Inflammatory macrophage (primary cell): ENCODE measurements around the gene ANKRD23.
"Not testable (repeated sequence)": the region's sequence is repeated elsewhere in the genome, so short reads cannot be mapped to it uniquely, and the experiment has no call there.

Experiments used
- DNase-seq, 2 donors: peaks; one replicate each; pipeline ENCODE4 v3.0.0-alpha.2; 2020 to 2022

ANKRD23 gene

DNA sequence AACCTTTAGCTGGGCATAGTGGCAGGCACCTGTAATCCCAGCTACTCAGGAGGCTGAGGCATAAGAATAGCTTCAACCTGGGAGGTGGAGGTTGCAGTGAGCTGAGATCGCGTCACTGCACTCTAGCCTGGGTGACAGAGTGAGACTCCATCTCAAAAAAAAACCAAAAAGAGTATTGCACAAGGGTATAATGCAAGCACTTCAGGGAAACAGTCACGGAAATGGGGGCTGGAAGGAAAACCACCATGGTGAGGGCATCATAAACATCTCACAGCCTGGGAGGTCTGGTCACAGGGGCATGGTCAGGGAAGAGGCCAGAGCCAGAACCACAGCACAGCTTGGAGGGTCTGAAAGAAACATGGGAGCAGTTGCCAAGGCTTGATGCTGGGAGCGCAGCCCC lies 19.2 kb upstream of the ANKRD23 start:
- not testable (repeated sequence) for DNase-seq

DNA sequence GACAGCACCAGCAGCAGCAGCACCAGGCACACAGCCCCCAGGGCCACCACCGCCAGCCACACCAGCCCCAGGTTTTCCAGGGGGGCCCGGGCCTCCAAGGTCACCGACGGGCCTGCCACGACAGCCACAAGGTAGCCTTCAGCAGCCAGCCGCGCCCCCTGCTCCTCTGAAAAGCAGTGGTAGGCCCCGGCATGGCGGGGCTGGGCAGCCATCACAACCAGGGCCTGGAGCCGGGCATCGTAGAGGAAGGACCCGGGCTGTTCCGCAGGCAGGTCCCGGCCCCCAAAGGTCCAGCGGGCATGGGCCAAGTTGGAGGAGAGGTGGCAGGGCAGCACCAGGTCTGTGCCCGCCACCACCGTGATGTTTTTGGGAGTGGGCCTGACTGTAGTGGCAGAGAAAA lies 17.3 kb upstream of the ANKRD23 start:
- DNase-seq: no peak

DNA sequence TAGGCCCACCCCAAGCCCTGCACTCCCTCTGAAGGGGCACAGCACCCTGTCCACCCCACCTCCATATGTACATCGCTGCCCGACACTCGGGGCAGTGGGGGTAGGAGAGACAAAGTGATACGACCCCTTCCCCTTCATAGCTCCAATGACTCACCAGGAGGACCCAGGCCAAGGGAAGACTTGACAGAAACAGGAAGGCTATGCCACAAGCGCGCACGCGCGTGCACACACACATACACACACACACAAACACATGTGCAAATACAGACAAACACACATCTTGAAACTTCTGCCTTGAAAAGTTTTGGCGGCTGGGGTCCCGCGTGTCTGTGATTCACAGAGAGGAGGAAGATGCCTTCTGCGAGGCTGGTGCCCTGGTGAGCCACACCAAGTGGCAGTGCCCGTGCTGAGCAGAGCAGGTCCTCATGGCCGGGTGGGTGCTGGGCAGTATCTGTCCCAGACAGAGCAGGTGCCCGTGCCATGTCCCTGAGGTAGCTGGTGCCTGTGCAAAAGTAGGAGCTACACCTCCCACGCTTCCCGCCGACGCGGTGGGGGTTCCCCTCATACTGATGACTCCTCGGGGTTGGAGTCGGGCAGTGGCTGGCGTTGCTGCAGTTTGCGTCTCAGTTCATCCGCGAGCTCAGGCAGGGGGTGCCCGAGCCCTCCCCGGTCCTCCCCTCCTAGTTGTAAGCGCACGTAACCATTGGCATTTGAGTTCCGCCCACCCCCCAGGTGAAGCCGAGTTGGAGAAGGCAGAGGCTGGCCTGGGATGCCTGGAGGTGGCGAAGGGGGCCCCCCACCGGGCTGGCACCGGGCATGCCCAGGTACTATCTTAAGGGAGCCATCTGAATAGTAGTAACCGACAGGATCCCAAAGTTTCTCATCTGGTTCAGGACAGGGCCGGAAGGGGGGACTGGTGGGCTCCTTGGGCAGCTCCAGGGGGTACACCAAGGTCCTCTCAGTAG lies 16.5 kb upstream of the ANKRD23 start:
- DNase-seq: no peak

DNA sequence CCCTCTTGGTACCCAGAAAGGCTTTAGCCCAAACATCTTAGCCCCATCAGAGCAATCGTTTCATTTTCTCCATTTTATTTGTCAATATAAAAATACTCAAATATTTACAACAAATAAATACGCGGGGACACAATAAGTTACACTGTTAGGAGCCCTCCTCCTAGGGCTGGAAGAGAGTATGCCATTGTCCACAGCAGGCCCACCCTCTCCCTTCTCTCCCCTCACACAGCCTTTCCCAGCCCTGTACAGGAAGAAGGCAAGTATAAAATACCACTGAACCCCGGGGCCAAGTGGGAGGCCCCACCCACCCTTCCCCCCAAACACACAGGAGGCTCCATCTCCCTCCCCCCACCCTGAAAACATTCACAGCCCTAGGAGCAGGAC lies 15.9 kb upstream of the ANKRD23 start:
- no peak for DNase-seq

DNA sequence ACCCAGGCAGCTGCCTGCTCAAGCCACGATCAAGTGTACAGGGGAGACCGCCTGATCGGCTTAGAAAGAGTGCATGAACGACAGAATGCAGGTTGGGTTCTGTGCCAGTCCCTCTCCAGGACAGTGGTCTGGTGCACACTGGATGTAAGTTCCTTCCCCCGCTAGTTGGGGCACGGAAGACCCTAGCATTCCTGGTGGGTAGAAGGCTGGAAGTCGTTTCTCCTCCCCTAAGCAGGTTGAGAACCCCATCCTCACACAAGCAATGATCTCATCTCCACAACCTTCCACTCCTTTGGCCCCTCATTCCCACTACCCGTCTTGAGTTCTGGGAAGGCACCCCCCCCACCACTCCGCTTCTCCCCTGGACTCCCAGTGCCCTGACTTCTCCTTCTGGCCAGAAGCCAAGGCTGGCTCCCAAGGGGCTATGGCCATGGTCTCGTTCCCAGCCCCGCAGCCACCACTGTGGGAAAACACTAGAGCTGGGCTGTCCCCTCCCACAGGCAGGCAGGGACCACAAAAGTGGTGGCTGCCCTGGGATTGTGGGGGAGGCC lies 15.4 kb upstream of the ANKRD23 start:
- DNase-seq: no peak

DNA sequence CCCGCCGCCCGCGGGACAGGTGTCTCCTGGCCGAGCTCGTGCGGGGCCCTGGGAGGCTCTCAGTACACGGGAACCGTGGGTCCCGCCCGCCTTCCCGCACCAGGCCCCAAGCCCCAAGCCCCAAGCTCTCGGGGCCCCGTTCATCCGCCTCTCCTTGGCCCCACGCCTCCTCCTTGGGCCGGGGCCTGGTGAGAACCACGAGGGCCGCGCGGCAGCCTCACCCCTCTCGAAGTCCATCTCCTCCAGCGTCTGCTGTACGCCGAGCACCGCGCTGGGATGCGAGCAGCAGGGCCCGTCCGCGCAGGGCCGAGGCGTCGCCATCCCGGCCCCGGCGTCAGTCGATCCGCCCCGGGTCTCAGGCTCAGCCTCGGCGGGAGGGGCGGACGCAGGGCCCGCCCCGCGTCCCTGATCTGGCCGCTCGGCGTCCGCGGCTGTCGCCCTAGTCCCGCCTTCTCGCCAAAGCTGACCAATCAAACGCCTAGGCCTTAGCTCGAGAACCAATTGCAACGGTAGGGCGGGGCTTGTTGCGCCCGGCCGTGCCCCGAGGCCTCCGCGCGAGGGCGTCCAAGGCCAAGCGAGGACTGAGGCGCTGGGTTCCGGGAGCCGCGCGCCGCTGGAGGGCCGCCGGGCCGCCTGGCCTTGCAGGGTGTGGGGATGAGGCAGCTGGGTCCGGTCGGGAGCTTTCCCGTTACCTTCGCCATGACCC lies 14.0 kb upstream of the ANKRD23 start, which contains the start of gene ANKRD39:
Gene ANKRD39, minus strand, starts transcription at position 350 of the 706 bp plus-strand sequence. Its CDS starts 29 bp downstream, at position 321.
- DNase-seq: peak; percentile 99

DNA sequence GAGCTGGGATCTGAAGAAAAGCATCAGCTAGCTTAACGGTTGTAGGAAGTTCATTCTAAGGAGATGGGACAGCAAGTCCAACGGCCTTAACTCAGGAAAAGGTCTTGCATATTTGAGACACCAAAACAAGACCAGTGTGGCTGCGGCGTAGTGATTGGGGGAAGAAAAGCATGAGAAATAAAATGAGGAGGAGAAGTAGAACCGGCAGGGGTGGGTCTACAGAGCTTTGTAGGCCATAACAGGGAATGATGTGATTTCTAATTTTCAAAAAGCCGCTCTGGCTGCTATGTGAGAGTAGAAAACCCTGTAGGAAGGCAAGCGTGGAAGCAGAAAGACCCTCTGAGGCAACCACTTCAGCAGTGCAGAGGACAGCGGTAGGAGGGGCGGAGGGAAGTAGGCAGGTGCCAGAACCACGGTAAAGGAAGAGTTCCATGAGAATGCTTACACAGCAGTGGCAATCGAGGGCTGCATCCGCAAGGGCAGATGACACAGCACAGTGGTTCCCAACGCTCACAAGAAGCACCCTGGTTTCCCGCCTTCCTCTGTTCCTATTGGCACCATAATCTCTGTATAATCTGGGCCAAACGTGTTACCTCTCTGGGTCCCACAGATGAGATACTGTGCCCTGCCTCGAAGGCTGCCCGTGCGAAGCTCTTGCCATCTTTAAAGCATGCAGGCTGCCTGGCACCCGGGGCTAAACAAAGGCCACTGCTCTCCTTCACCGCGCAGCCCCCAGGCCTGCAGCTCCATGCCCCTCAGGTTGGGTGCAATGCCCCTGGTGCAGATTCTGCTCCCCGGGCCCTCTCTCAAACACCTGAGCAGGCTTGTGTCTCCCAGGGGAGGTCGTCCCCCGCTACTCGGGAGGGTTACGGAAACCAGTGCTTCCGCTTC lies 13.2 kb upstream of the ANKRD23 start:
- DNase-seq: peak in 1 of 2 donors; percentile 41

DNA sequence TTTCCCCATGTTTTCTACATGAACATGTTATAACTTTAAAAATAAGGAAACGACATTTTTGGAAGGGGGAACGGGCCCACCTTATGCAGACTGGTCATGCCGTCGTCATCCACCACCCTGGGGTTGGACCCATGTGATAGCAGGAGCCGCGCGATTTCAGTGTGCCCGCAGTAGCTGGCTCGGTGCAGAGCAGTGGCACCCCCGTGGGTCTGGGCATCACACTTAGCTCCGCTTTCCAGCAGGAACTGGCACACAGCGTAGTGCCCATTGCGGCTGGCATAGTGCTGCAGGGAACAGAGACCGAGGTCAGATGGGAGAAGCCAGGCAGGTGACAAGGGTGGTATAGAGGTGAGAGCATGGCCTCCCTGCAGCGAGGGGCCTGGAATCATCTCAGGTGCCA lies 9.5 kb upstream of the ANKRD23 start:
- no peak for DNase-seq

DNA sequence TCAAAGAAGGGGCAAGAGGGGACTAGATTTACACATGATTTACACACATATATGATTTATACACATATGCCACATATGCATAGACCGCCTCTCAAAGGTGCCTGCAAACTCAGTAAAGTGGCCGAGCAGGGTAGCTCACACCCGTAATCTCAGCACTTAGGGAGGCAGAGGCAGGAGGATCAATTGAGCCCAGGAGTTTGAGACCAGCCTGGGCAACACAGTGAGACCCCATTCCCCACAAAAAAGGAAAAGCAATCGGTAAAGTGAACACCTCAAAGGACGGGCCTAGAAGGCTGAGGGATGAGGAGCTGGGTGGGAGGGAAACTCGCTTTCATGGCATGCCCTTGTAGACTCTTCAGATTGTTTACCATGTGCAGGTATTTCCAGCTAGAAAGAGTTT lies 8.8 kb upstream of the ANKRD23 start:
- DNase-seq: no peak

DNA sequence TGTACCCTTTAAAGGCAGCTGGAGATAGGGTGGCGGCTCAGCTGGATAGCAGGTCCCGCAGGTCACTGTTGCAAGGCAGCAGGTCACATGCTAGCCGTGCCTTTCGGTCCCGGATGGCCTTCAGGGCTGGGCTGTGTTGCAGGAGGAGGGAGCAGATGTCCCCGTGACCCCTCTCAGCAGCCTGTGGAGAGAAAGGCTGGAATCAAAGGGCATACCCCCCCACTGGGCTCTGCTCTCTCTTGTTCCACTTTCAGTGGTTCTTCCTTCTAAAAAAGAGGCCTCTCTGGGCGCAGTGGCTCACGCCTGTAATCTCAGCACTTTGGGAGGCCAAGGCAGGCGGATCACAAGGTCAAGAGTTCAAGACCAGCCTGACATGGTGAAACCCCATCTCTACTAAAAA lies 4.4 kb upstream of the ANKRD23 start:
- no peak for DNase-seq

DNA sequence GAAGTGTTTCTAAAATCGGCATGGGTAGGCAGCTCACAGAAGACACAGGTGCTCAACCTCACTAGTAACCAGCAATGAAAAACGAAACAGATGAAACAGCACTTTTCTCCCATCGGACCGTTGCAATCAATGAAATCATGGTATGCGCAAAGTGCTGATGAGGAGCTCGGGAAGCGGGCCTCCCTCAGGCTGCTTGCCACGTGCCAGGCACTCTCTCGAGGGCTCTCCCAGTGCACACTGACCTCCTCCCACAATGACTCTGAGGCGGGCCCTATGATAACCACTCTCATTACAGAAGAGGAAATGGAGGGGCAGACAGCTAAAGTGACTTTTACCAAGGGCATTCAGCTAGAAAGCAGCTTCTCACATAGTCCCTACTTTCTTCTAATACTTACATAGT lies 3.8 kb upstream of the ANKRD23 start:
- DNase-seq: no peak

DNA sequence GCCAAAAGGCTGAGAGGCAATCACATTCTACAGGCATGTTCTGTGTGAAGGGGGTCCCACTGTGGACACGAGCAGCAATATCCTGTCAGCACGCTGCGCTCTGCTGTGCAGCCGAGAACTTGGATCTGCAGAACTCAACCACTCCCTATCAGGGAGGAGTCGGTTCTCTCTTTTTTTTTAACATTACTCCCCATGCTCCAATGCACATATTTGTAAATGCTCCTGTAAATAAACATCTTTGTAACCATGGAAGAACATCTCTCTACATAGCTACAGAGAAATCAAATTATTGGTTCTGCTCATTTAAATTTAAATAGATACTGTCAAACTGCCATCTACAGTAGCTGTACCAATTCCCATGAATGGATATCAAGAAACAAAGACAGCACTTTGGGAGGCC lies 3.0 kb upstream of the ANKRD23 start:
- no peak for DNase-seq

DNA sequence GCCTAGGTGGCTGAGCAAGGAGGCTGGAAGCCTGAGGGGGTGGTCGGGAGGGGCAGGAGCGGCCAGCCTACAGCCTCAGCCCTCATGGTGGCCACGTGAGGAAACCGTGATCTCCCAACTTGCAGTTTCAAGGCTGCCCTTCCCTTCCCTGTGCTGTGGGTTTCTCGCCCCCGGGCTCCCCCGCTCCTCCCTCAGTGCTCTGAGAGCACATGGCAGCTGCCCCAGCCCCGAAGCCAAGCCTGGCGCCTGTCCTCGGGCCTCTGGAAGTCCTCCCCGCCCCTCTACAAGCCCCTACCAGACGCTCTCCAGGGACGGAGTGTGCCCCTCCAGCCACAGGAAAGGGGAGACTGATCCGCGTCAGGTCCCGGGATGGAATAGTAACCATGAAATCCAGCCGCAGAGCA lies 586 bp upstream of the ANKRD23 start:
- DNase-seq: no peak

DNA sequence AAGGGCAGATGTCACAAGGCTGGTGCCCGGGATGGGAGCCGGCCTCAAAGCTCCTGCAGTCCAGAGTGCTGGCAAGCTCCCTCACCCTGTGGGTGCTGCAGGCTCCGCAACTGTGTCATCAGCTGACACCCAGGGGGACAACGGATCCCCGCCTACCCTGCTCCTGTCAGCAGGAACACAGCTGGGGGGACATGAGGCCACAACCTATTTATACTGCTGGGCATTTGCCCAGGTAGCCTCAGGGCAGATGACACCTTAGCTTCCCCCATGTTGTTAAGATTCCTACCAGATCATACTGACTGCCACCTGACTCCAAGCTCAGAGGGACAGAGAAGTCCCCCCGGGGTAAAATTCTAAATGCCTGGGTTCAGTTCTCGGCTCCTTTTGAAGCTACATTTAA lies 1.2 kb downstream of the ANKRD23 start:
- no peak for DNase-seq

DNA sequence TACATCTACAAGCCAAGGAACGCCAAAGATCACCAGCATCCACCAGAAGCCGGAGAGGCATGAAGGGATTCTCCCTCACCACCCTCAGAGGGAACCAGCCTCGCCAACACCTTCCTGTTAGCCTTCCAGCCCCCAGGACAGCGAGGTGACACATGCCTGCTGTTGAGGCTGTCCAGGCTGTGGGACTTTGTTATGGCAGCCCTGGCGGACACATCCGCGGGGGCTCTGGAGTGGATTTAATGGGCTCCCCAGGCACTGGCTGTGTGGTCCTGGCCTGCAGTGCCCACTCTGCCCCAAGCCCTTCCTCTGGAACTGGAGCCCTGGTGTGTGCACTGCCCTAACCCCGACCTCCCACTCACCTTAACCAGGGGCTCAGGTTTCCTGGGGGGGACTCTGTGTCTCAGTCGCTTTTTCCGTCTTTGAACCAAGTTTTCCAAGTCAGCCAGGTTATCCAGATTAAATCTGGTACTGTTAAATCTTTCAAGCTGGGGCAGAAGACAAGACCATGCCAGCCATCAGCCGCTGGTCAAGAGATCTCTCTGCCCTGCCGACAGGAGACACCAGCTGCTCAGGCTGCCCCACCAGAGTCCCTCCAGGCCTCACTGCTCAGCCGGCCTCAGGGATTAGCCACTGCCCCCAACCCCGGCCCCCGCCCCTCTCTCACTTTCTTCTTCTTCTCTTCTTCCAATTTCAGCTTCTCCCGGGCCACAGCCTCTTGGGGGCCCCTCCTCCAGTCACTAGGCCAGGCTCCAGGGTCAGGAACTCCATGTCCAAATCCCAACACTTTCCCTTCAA lies 1.9 kb downstream of the ANKRD23 start:
- DNase-seq: peak in 1 of 2 donors; percentile 6

DNA sequence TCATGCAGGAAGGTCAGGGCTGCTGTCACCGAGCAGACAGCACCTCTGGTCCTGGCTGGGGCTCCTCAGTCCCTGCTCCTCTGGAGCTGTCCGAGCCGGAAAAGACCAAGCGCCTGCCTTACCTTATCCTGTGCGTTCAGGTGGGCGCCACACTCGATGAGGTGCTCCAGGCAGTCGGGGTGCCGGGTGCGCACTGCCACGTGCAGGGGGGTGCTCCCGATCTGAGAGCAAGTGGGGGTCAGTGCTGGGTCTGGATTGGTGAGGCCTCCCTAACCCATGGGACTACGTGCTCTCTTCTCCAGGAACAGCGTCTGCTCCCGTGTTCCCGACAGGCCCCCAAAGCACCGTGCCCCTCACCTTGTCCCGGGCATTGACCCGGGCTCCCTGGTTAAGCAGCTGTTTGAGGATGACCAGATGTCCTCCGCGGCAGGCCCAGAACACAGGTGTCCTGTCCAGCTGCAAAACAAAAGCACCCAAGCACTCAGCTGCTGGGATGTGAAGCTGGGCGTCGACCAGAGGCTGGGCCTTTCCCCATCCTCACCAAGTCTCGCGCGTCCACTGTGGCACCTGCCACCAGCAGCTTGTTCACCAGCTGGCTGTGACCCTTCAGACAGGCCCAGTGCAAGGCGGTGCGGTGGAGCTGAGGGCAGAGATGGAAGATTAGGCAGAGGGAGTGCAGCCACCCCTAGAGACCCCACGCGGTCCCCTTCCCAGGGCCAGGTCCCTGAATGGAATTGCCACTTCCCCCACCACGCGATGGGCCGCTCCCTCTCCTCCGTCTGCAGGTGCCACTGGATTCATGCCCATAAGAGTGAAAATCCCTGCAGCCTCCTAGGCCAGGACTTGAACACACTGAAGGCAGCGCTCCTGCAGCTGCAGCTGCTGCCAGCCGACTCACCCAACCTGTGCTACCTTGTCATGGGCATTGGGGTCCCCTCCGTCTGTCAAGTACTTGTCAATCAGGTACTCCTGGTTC lies 3.7 kb downstream of the ANKRD23 start:
- no peak for DNase-seq

DNA sequence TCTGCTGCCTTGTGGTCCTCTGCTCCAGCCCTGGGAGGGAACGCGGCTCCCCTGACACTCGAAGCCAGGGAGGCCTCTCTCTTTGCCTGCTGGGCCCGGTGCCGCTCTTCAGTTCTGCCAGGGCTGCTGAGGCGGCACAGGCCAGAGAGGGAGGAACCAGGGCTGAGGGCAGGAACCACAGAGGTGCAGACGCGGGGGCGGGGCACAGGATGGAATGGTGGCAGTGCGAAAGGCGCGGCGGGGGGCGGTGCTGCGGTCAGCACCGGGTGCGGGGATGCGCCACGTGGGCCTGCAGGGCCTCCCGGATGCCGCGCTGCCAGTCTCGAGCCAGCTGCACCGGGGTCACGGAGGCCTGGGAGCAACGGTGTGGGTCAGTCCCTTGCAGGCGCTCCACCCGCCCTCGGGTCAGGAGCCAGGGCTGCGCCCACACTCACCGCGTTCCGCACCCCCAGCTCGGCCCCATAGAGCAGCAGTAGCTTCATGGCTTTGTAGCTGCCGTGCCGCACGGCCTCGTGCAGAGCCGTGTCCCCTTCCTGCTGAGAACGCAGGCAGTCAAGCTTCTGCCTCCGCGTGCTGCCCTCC lies 4.4 kb downstream of the ANKRD23 start:
- DNase-seq: peak in 1 of 2 donors; percentile 31

DNA sequence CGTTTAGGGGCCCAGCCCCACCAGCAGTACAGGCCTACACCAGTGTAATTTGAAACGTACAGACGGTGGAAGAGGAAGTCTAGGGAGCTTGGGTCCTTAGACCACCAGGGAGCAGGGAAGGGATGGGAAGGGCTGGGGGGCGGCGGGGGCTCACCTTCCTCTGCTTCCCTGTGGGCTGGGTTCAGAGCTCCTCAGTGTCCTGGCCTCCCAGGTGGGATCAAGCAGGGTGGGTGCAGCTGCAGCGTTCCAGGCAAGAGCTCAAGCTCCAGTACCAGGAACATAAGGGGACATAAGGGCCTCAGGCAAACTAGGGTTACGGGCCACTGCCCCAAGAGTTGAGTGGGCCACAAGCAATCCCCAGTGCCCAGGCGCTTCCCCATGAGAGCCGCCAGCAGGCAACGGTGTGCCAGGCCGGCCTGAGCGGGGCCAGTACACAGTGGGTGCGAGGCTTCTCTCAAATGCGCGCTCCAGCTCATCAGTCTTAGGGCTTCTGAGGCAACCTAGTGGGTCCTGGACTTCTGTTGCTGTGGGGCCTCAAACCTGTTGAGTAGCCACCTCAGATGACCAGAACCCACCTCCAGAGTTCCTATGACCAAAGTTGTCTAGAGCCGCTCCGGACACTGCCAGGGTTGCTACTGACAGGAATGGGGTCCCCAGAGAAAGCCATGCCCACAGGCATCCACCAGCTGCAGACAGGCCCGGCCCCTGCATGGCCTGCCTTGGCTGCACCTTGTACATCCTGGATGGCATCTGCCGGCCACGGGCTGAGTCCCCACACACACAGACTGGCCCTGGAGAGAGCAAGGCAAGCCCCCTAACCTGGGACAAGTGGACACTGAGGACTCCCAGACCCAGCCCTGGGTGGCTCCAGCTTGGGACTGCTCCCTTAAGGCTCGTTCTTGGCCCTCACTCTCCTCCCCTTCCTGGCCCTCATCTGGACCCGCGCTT lies 5.2 kb downstream of the ANKRD23 start:
- no peak for DNase-seq

DNA sequence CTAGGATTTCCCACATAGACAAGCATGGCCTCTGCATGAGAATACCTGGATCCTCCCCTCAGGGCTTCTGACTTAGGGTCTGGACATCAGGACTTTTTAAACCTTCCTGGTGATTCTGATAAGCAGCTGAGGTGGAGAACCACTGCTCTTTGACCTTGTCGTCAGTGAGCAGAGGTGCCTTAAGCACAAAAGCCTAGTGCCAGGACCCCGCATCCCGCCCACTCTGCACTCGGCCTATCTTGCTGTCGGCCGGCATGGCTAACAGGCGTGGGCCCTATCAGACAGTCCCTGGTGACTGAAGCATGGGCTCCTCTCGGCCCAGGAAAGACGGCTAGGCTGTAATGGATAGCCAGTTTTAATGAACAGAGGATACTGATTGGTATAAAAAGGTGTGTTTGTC lies 6.2 kb downstream of the ANKRD23 start:
- no peak for DNase-seq
